ENCODE results near the gene YWHAG.
"Not testable (repeated sequence)": the region's sequence is repeated elsewhere in the genome, so short reads cannot be mapped to it uniquely, and the experiment has no call there.

The YWHAG gene

DNA sequence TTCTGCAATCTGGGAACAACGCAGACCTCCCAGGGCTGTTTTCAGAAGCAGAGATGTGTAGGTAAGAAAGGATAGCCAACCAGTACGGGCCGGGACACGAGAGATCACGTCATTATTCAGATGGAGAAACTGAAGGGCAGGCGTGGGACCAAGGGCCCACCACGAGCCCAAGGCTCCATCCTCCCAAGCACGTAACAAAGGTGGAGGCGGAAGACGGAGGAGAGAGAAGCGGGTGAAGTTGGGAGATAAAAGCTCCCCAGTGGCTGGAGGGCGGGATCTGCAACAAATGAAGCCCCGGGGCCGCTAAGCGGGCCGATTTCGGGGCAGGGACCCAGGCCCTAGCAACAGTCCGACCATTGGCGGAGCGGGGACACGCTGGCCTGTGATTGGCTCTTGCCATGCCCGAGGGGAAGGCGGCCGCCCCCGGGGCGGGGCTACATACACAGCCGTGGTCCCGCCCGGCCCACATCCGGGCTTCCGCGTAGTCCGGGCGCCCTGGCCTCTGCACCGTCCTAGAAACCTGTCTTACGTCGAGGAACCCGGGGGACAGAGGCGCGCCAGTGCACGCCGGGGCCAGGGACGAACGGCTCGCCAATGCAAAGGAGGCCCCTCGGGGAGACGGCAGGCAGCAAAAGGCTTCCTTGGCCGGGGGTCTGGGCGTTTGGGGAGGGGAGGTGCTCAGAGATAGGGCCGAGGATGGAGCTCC is 40.9 kb downstream of the YWHAG start:
- peak; percentile 90 to 99 for DNase-seq

DNA sequence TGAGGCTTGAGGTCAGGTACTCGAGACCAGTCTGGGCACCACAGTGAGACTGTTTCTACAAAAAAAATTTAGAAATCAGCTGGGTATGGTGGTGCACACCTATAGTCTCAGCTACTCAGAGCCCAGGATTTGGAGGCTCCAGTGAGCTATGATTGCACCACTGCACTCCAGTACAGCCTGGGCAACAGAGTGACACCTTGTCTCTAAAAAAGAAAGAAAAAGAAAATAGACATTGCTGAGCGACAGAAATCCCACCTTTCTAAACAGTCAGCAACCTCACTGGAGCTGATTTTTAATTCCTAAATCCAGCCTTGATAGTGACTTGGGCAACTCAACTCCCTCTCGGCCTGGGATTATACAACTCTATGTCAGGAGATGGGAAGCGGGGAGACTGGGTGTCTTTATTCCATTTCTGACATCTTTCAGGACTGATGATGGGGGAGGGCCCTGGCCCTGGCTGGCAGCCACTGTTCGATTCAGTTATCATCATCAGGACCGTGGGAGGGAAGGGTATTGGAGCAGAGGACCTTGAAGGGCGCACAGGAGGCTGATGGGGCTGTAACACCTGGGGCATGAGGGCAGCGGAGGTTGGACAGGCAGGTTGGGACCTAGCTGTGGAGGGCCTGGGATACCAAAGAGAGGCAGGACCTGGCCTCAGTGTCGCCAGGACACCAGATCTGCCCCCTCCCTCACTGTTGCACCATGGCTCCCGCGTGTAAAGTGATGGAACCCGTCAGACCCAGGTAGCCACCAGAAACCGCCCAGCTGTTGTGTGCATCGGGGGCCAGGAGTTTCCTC is 41.6 kb downstream of the YWHAG start:
- no peak for DNase-seq

DNA sequence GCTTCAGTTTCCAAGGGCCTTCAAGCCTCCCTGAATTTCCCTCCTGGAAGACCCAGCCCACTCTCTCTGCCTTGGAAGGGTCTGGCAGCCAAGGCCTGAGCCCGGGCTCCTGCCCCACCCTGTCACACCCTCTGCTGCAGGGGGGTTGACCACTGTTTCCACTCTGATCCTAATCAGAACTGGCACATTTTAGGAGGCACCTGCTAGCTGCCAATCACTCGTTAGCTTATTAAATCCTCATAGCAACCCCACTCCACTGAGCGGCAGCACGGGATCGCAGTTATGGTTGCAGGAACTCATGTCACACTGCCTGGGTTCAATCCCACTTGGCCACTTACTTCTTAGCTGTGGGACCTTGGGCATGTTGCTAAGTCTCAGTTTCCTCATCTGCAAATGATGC is 43.4 kb downstream of the YWHAG start:
- no peak for DNase-seq

DNA sequence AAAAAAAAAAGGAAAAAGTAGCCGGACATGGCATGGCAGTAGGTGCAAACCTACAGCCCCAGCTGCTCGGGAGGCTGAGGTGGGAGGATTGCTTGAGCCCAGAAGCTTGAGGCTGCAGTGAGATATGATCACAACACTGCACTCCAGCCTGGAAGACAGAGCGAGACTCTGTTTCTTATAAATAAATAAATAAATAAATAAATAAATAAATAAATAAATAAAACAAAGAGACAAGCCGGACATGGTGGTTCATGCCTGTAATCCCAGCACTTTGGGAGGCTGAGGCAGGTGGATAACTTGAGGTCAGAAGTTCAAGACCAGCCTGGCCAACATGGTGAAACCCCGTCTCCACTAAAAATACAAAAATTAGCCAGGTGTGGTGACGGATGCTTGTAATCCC is 44.1 kb downstream of the YWHAG start:
- DNase-seq = not testable (repeated sequence)

DNA sequence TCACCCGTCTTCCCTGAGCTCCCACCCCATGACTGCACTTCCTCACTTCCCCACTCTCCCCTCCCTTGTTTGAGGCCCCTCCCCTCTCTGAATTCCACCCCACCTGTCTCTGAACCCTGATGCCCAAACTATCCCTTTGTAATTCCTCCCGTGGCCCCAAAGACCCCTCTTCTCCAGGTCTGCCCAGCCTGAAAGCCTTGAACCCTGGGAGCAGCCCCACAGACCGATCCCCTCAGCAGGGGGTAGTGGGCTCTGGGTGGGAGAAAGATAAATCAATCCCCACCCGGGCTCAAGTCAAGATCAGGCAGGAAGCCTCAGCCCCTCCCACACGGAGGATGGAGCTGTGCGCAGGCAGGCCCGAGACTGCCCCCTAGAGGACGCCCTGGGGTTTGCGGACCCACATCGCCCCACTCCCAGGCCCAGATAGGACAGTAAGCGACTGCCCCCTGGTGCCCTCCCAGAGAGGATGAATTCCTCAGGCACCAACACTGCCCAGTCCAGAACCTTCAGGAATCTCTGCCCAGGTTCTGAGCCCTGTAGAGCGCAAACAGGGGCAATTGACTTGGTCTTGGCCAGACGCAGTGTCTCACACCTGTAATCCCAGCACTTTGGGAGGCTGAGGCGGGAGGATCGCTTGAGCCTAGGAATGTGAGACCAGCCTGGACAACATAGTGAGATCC is 44.6 kb downstream of the YWHAG start:
- DNase-seq = peak; percentile 87 to 98

DNA sequence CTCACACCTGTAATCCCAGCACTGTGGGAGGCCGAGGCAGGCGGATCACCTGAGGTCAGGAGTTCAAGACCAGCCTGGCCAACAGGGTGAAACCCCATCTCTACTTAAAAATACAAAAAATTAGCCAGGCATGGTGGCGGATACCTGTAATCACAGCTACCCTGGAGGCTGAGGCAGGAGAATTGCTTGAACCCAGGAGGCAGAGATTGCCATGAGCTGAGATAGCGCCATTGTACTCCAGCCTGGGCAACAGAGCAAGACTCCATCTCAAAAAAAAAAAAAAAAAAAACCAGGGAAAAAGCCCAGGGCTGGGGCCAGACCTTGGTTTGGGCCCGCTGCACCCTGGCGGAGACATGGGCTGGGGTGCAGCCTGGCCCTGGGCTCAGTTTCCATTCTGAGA is 47.0 kb downstream of the YWHAG start:
- not testable (repeated sequence) for DNase-seq

DNA sequence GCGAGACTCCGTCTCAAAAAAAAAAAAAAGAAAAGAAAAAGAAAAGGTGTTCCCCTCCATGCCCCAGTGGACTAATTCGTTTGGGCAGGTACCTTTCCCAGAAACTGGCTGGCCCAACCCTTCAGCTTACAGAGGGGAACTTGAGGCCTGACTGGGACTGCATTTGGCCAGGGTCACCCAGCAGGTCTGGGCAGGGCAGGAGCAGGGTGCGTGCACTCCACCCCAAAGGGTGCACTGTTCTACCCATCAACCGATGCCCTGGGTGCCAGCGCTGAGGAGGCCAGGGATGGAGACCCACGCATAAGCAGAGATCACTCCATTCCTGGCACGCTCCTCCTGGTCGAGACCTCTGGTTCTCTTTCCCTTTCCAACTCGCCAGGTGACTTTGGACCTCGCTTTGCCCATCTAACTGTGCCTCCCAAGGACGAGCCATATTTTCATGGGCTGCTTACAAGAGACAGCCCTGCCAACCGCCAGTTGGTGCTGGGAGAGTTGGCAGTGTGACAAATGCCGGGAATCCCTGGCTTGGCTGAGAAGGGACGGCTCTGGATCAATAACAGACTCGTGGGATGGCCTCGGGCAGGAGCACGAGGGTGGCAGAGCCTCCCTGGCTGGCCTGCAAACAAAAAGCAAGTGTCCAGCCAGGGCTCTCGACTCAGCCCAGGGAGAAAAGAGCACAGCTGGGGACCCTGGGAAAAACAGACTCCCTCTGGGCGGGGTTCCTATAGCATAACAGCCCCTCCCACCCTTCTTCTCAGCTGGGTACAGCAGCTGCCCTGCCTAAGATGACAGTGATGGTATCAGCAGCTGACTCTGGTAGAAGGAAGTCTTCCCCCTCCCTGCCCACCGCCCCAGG is 48.5 kb downstream of the YWHAG start:
- peak in 1 of 2 experiments; percentile 43 for DNase-seq

DNA sequence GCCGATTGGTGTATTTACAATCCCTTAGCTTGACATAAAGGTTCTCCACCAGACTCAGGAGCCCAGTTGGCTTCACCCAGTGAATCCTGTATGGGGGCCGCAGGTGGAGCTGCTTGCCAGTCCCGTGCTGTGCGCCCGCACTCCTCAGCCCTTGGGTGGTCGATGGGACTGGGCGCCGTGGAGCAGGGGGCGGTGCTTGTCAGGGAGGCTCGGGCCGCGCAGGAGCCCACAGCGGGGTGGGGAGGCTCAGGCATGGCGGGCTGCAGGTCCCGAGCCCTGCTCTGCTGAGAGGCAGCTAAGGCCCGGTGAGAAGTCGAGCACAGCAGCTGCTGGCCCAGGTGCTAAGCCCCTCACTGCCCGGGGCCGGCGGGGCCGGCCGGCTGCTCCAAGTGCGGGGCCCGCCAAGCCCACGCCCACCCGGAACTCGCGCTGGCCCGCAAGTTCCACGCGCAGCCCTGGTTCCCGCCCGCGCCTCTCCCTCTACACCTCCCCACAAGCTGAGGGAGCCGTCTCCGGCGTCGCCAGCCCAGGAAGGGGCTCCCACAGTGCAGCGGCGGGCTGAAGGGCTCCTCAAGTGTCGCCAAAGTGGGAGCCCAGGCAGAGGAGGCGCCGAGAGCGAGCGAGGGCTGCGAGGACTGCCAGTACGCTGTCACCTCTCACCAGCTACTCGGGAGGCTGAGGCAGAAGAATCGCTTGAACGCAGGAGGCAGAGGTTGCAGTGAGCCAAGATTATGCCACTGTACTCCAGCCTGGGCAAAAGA is 49.3 kb downstream of the YWHAG start:
- not testable (repeated sequence) for DNase-seq

- not testable (repeated sequence) for DNase-seq
Observed at GRCh38 chr7:76308874-76309273, 49.9 kb downstream of the YWHAG start.

DNA sequence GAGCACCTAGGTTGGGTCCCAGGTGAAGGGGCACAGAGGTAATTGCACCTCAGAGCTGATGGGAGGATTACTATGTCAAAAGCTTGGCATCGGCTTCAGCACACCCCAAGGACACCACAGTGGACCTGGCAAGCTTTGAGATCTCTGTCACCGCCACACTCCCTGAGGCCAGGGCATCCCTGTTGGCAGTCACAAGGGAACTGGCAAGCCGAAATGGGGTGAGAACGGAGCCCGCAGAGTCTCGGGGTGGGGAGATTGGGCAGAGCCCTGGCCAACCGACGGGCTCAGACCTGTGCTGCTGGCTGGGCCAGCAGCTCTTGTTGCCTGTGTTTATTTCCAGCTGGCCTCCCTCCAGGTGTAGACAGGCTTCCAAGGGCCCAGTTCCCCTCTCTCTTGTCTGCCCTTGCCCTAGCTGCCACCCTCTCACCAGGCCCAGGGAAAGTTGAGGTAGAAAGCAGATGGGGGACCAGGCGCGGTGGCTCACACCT is 53.9 kb downstream of the YWHAG start:
- no peak for DNase-seq

DNA sequence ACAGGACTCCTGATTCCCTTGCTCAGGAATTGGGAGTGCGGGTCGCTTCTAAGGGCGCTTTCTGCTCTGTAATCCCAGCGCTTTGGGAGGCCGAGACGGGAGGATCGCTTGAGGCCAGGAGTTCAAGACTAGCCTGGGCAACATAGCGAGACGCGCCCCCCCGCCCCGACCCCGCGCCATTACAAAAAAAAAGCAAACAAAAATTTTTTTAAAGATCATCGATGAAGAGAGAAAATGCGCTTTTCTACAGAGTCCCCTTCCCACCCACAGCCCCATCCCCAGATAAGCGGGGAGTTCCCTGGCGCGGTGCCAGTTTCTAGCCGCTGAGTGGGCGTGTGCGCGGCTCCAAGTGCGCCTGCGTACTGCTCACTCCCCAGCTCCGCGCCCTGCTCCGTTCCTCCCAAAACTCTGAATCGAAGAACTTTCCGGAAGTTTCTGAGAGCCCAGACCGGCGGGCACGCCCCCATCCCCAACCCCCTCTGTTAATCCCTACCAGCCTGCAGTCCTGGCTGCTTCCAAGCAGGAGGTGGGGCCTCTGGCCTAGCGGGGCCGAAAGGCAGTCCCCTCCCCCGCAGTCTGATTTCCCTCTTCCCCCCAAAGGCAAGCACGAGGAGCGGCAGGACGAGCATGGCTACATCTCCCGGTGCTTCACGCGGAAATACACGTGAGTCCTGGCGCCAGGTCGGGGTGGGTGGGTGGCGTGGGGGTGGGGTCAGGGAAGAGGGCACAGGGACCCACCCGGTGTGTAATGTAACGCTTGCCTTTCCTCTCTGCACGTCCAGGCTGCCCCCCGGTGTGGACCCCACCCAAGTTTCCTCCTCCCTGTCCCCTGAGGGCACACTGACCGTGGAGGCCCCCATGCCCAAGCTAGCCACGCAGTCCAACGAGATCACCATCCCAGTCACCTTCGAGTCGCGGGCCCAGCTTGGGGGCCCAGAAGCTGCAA is 55.3 kb downstream of the YWHAG start:
- peak in 1 of 2 experiments; percentile 69 for DNase-seq

DNA sequence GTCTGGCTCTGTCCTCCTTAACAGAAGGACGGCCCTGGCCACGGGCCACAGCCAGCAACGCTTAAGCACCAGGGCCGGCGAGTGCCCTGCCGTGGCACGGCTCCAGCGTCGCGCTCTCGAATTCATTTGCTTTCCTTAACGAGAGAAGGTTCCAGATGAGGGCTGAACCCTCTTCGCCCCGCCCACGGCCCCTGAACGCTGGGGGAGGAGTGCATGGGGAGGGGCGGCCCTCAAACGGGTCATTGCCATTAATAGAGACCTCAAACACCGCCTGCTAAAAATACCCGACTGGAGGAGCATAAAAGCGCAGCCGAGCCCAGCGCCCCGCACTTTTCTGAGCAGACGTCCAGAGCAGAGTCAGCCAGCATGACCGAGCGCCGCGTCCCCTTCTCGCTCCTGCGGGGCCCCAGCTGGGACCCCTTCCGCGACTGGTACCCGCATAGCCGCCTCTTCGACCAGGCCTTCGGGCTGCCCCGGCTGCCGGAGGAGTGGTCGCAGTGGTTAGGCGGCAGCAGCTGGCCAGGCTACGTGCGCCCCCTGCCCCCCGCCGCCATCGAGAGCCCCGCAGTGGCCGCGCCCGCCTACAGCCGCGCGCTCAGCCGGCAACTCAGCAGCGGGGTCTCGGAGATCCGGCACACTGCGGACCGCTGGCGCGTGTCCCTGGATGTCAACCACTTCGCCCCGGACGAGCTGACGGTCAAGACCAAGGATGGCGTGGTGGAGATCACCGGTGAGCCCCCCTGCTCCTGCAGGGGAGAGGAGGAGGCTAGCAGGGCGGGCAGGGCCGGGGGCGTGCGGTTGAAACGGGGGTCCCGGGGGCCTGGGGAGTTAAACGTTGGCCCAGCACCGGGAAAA is 56.2 kb downstream of the YWHAG start, which contains the start of gene HSPB1:
Gene HSPB1, plus strand, starts transcription at position 327 of the 855 bp plus-strand sequence. Its CDS starts 40 bp downstream, at position 367.
- peak in 1 of 2 experiments; percentile 80 for DNase-seq

DNA sequence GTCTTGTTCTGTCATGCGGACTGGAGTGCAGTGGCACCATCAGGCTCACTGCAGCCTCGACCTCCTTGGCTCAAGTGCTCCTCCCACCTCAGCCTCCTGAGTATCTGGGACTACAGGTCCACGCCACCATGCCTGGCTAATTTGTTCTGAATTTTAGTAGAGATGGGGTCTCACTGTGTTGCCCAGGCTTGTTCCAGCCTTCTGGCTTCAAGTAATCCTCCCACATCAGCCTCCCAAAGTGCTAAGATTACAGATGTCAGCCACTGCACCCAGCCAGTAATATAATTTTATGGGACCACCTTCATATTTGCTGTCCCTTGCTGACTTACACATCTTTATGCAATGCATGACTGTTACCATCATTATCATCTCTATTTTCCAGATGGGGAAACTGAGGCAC is 57.8 kb downstream of the YWHAG start:
- DNase-seq = no peak

DNA sequence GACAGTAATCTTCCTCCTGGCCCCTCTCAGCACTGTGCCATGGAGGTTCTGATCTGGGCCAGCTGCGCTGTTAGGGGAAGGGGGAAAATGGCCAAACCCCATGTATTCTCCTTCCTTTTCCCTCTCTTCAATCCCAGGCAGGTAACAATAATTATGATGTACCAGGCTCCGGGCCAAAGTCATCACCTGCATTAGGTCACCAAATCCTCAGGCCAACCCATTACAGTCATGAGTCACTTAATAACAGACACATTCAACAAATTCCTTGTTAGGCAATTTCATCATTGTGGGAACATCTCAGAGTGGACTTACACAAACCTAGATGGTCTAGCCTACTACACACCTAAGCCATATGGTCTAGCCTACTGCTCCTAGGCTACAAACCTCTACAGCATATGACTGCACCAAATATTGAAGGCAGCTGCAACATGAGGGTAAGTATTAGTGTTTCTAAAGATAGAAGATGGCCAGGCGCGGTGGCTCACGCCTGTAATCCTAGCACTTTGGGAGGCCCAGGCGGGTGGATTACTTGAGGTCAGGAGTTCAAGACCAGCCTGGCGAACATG is 58.5 kb downstream of the YWHAG start:
- DNase-seq = no peak

DNA sequence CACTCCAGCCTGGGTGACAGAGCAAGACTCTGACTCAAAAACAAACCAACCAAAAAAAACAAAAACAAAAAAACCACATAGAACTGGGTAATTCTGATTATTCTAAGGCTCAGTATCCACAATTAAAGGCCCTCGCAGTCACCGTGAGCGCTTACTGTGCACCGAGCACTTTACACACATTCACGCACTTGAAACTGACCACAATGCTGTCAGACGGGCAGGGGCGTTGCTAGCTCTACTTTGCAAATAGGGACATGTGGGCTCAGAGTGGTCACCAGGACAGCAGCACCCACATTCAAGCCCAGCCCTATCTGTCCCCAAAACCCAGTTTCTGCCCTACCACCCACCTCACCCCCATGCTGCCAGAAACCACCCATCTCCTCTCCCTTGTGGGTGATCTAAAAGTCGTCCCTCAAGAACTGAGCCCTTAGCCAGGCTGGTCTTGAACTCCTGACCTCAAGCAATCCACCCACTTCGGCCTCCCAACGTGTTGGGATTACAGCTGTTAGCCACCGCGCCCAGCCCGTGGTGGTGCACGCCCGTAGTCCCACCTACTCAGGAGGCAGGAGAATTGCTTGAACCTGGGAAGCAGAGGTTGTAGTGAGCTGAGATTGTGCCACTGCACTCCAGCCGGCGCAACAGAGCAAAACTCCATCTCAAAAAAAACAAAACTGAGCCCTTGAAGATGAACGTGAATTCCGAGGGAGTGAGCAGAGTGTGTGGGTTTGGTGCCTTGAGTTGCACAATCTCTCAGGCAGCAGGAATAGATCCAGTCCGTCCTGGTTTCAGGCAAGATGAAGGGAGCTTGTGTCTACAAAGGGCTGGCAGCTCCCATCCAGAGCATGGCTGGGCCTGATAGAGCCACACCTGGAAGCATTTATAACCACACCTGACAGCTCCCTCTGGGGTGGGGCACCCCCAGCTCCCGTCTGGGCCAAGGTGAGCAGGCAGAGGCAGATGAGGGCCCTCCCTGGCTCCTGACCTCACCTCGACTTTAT is 61.7 kb downstream of the YWHAG start:
- no peak for DNase-seq

GRCh38 chr7:76294344-76295024 is 64.3 kb downstream of the YWHAG start:
- DNase-seq = peak; percentile 75 to 94

- no peak for DNase-seq
Observed at GRCh38 chr7:76293407-76293901, 65.3 kb downstream of the YWHAG start.

All from NCI-H526 (cell line).